GM19452 (cell line): Measurements from ENCODE around the gene HOXA10.

Experiments
- ATAC-seq: cut with Tn5 transposase; IDR thresholded peaks from one replicate; pipeline ENCODE4 v1.9.1; 2021; ENCODE audit not compliant: unreplicated experiment

Gene HOXA10

GRCh38 chr7:27157702-27158431 lies 16.3 kb downstream of the HOXA10 start:
- ATAC-seq = no peak

GRCh38 chr7:27156916-27157701 lies 17.0 kb downstream of the HOXA10 start:
- no peak for ATAC-seq

GRCh38 chr7:27156508-27156898 lies 17.6 kb downstream of the HOXA10 start, which contains the start of gene HOXA7:
HOXA7 (minus strand) TSS chr7:27156675; CDS start chr7:27156545, 130 bp downstream.
- ATAC-seq = no peak

GRCh38 chr7:27155816-27156507 lies 18.2 kb downstream of the HOXA10 start:
- no peak for ATAC-seq

- no peak for ATAC-seq
These were observed 19.0 kb downstream of the HOXA10 start for GRCh38 chr7:27154901-27155815.

GRCh38 chr7:27154369-27154768 lies 19.8 kb downstream of the HOXA10 start:
- ATAC-seq = no peak

- no peak for ATAC-seq
These were observed 20.6 kb downstream of the HOXA10 start for GRCh38 chr7:27153526-27153925.

GRCh38 chr7:27152816-27153442 lies 21.2 kb downstream of the HOXA10 start:
- no peak for ATAC-seq

GRCh38 chr7:27151931-27152815 lies 21.9 kb downstream of the HOXA10 start, which contains the start of gene HOXA3:
HOXA3 (minus strand) TSS chr7:27152583; CDS start chr7:27110640, 41,943 bp downstream.
- ATAC-seq = no peak

- ATAC-seq = no peak
These were observed 22.7 kb downstream of the HOXA10 start for GRCh38 chr7:27151341-27151930.

- ATAC-seq = peak; percentile 74
These were observed 23.4 kb downstream of the HOXA10 start for GRCh38 chr7:27150568-27151340.

- ATAC-seq = no peak
These were observed 24.1 kb downstream of the HOXA10 start for GRCh38 chr7:27149842-27150567.

- ATAC-seq = no peak
These were observed 25.1 kb downstream of the HOXA10 start for GRCh38 chr7:27148756-27149641.

- no peak for ATAC-seq
These were observed 25.9 kb downstream of the HOXA10 start for GRCh38 chr7:27148031-27148755.

- ATAC-seq = no peak
These were observed 26.7 kb downstream of the HOXA10 start, which contains the start of gene HOXA6 for GRCh38 chr7:27147199-27148030. HOXA6 (minus strand) TSS chr7:27147774; CDS start chr7:27147749, 25 bp downstream.
